Endodermal cell (in vitro differentiated cells): ENCODE results near the gene SLX4IP. TPM values are rescaled to one million over a fixed set of nuclear protein-coding genes. Genes with fewer than 3 reads are reported as not detected.

ENCODE experiments used
- DNase-seq: peaks from one replicate; pipeline ENCODE4 v3.0.0-alpha.2; 2017
- H3K27ac ChIP-seq: 2 replicates; pipeline ENCODE4 v1.5.1; 2013; ENCODE audit warnings: mild to moderate bottlenecking, low read depth, low read length, moderate library complexity
- H3K27me3 ChIP-seq: 2 replicates; pipeline ENCODE4 v1.6.1; 2013; ENCODE audit warnings: mild to moderate bottlenecking, low read length, moderate library complexity; ENCODE audit not compliant: insufficient read depth, control insufficient read depth, poor library complexity, severe bottlenecking
- H3K36me3 ChIP-seq: 2 replicates; pipeline ENCODE4 v1.7.0; 2013; ENCODE audit warnings: mild to moderate bottlenecking, low read length, moderate library complexity; ENCODE audit not compliant: control insufficient read depth, insufficient read depth
- H3K4me1 ChIP-seq: one replicate; pipeline ENCODE4 v1.7.0; 2013; ENCODE audit warnings: low read length; ENCODE audit not compliant: control insufficient read depth, insufficient read depth
- H3K4me3 ChIP-seq: 2 replicates; pipeline ENCODE4 v1.5.1; 2013; ENCODE audit warnings: mild to moderate bottlenecking, low read length, moderate library complexity
- H3K9ac ChIP-seq: 2 replicates; pipeline ENCODE4 v1.6.1; 2013; ENCODE audit warnings: mild to moderate bottlenecking, low read length, moderate library complexity; ENCODE audit not compliant: poor library complexity, severe bottlenecking; ENCODE audit errors: extremely low read depth
- H3K9me3 ChIP-seq: 2 replicates; pipeline ENCODE4 v1.6.1; 2013; ENCODE audit warnings: mild to moderate bottlenecking, low read length, moderate library complexity; ENCODE audit not compliant: control insufficient read depth
- H3K27ac Mint-ChIP-seq: 2 replicates; pipeline ENCODE4 v1.8.0; 2020; ENCODE audit warnings: mixed read lengths
- H3K27me3 Mint-ChIP-seq: 2 replicates; pipeline ENCODE4 v1.8.0; 2021; ENCODE audit warnings: mild to moderate bottlenecking, mixed read lengths; ENCODE audit not compliant: insufficient read depth
- H3K36me3 Mint-ChIP-seq: 2 replicates; pipeline ENCODE4 v1.8.0; 2020; ENCODE audit warnings: low read depth, mixed read lengths
- H3K4me1 Mint-ChIP-seq: 2 replicates; pipeline ENCODE4 v1.8.0; 2020; ENCODE audit warnings: mixed read lengths
- H3K4me3 Mint-ChIP-seq: 2 replicates; pipeline ENCODE4 v1.8.0; 2020; ENCODE audit warnings: mild to moderate bottlenecking, moderate library complexity, mixed read lengths
- H3K9me3 Mint-ChIP-seq: 2 replicates; pipeline ENCODE4 v1.8.0; 2020; ENCODE audit warnings: mild to moderate bottlenecking, mixed read lengths
- CTCF ChIP-seq: fragments of 200-600 bp; sonication (generic); conservative IDR thresholded peaks from 2 replicates; pipeline ENCODE4 v1.5.0; 2021; ENCODE audit warnings: antibody characterized with exemption, mild to moderate bottlenecking
- WGBS, 2 experiments: methylation state at CpG; one replicate each; pipeline versions ENCODE4 v1.1.5 to v1.1.7; 2013; ENCODE audit warnings: missing lambda C conversion rate in 2 of 2, mixed read lengths in 1 of 2; ENCODE audit not compliant: insufficient coverage in 1 of 2, insufficient read length in 1 of 2; 5-methylcytosine and 5-hydroxymethylcytosine counted together
- total RNA-seq, 2 donors: library from RNA; stranded (reverse); fragmentation: NEBNext Ultra II Directional in 1 of 2; extraction: Animal tissue kit (Norgen Biotek cat#: 25700) in 1 of 2; gene quantifications; 2 replicates in 1 of 2; 3 replicates in 1 of 2; pipeline ENCODE4 v1.2.1, GENCODE V29; 2021

SLX4IP gene
- total RNA-seq, 2 donors from 2014 or later = 9.2 to 9.5 TPM

- DNase-seq = no peak
- Mint-ChIP-seq H3K36me3 (no peaks in the 10 kb centered on the region), H3K4me1 (peaks cover 58% of the 10 kb centered on the region), H3K9me3 (no peaks in the 10 kb centered on the region), H3K27me3 (no peaks in the 10 kb centered on the region), H3K27ac (no peak overlapping the region), H3K4me3 (no peak overlapping the region)
- 88 to 98% methylated on average over 2 of the region's 2 CpGs for WGBS, 2 experiments
- no peak for TF ChIP-seq CTCF
- no peaks in the 10 kb centered on the region for H3K36me3 ChIP-seq
- no peak overlapping the region for H3K27ac ChIP-seq
- no peaks in the 10 kb centered on the region for H3K9me3 ChIP-seq
- H3K27me3 ChIP-seq = no peaks in the 10 kb centered on the region
- H3K9ac ChIP-seq = no peak overlapping the region
- peaks cover 25% of the 10 kb centered on the region for H3K4me1 ChIP-seq
- H3K4me3 ChIP-seq = no peak overlapping the region
These were observed 37.8 kb downstream of the SLX4IP start for GRCh38 chr20:10472871-10473270.

GRCh38 chr20:10474606-10475184, 39.6 kb downstream of the SLX4IP start:
- peaks cover 2% of the 10 kb centered on the region for H3K36me3 Mint-ChIP-seq
- no peaks in the 10 kb centered on the region for H3K27me3 Mint-ChIP-seq
- peak; percentile 28 for TF ChIP-seq CTCF
- Histone ChIP-seq H3K9ac (no peak overlapping the region), H3K27ac (no peak overlapping the region), H3K36me3 (no peaks in the 10 kb centered on the region), H3K4me3 (no peak overlapping the region), H3K27me3 (no peaks in the 10 kb centered on the region), H3K4me1 (peaks cover 14% of the 10 kb centered on the region), H3K9me3 (no peaks in the 10 kb centered on the region)
- peaks cover 50% of the 10 kb centered on the region for H3K4me1 Mint-ChIP-seq
- H3K9me3 Mint-ChIP-seq = no peaks in the 10 kb centered on the region
- peak overlapping the region; percentile 67 for H3K27ac Mint-ChIP-seq
- 84 to 86% methylated on average over 4 to 11 of the region's 11 CpGs for WGBS, 2 experiments
- DNase-seq = peak; percentile 68
- H3K4me3 Mint-ChIP-seq = no peak overlapping the region

- Mint-ChIP-seq H3K27ac (no peak overlapping the region), H3K9me3 (no peaks in the 10 kb centered on the region), H3K36me3 (peaks cover 2% of the 10 kb centered on the region), H3K4me3 (no peak overlapping the region), H3K4me1 (peaks cover 45% of the 10 kb centered on the region), H3K27me3 (no peaks in the 10 kb centered on the region)
- Histone ChIP-seq H3K27me3 (no peaks in the 10 kb centered on the region), H3K36me3 (no peaks in the 10 kb centered on the region), H3K4me3 (no peak overlapping the region), H3K27ac (no peak overlapping the region), H3K4me1 (peaks cover 14% of the 10 kb centered on the region), H3K9me3 (no peaks in the 10 kb centered on the region), H3K9ac (no peak overlapping the region)
- 90 to 98% methylated on average over 2 of the region's 2 CpGs for WGBS, 2 experiments
- DNase-seq = no peak
- TF ChIP-seq CTCF = peak; percentile 35
These were observed 40.1 kb downstream of the SLX4IP start for GRCh38 chr20:10475225-10475624.
